IPS-NIHi7 (cell line): ENCODE results near the gene DSCAML1.
A peak's percentile ranks its signal among the peaks of the same experiment; 100 is the strongest.
"Not testable (repeated sequence)": the region's sequence is repeated elsewhere in the genome, so short reads cannot be mapped to it uniquely, and the experiment has no call there.

ENCODE experiments used
- DNase-seq: peaks from one replicate; pipeline ENCODE4 v3.0.0; 2012; ENCODE audit warnings: mixed read lengths; ENCODE audit errors: extremely low spot score

DSCAML1 gene

GRCh38 chr11:117473481-117474091, 323.4 kb downstream of the DSCAML1 start:
- DNase-seq: no peak

GRCh38 chr11:117471776-117472175, 325.2 kb downstream of the DSCAML1 start:
- DNase-seq: no peak

- DNase-seq: no peak
Measured at GRCh38 chr11:117470576-117470975, 326.4 kb downstream of the DSCAML1 start.

- peak; percentile 56 for DNase-seq
Measured at GRCh38 chr11:117468888-117469287, 328.1 kb downstream of the DSCAML1 start.

GRCh38 chr11:117467770-117468169, 329.2 kb downstream of the DSCAML1 start:
- no peak for DNase-seq

DNA sequence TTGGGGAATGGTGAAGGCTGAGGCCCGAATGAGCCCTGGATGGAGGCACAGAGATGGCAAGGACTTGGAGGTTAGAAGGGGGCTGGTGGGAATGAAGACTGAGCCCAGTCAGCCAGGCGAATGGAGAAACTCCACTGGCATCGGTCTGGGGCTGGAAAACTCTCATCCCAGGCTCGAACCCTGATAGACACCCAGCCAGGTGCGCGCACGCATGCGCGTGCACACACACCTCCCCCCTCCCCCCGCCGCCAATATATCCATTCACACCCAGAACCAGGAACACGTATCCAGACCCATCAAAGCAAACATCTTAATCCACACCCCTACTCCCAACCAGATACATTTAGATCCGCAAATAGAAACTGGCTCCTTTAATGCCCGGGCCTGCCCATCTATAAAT, 330.1 kb downstream of the DSCAML1 start:
- no peak for DNase-seq

GRCh38 chr11:117465236-117465997, 331.6 kb downstream of the DSCAML1 start:
- DNase-seq: no peak

- DNase-seq: no peak
Measured at GRCh38 chr11:117464778-117465177, 332.2 kb downstream of the DSCAML1 start.

GRCh38 chr11:117462864-117463247, 334.2 kb downstream of the DSCAML1 start:
- no peak for DNase-seq

DNA sequence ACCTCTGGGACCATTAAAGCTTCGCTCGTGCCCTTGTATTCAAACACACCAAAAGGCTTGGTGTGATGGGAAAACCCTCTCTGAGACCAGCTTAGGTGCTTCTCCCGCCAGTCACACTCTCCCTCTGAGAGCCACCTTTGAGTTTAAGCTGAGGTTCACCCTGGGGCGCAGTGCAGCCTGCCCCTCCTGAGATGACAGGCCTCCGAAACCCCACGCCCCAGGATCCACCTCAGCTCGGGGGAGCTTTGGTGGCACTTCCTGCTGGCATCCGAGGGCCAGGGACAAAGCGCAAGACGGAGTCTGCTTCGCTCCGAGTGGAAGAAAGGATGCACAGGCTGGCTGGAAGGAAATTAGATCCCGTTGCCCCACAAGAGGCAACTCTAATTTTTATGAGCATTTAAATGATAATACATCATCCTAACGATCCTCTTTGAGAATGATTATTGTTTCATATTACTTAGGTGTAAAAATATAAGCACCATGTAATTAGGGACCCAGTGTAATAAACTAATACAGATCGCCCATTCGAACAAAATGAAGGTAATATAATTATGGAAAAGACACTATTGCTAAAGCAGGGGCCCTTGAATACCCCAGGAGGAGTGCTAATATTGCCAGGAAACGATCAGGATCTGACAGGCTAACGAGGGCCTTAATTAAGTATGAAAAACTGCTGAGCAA, 334.7 kb downstream of the DSCAML1 start:
- DNase-seq: no peak

- DNase-seq: no peak
Measured at GRCh38 chr11:117461396-117462182, 335.4 kb downstream of the DSCAML1 start.

DNA sequence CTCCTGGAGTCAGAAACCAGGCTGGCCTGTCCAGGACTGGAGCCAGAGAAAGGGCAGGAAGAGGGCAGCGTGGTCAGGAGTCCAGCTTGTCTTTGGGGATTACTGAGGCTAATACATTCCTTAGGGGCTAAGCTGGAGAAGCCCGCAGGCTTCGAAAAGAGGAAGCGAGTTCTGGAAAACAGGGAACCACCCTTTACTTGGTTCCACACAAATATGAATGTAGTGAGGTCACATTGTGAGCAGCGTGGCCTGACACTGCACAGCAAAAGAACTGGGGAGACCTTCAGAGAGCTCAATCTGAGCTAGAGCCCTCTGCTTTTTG, 337.1 kb downstream of the DSCAML1 start:
- DNase-seq: no peak

GRCh38 chr11:117459123-117459978, 337.7 kb downstream of the DSCAML1 start:
- DNase-seq: no peak

GRCh38 chr11:117458275-117459122, 338.5 kb downstream of the DSCAML1 start:
- DNase-seq: no peak

DNA sequence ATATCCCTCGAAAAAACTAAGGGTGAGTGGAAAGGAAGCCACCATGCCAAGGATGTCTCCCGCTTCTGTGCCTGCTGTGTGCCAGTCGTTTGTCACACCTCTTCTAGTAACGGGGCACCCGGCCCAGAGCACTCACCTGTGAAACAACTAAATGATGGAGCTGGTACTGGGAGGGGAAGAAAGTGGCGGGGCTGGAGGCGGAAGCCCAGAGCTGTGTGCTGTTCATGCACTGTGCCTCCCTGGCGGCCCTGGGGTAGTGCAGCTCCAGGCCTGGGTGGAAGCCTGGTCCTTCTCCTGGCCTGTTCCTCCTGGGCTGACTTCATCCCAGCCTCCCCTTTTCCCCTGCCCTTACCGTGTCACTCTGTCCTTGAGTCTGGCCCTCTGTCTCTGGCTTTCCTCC, 339.2 kb downstream of the DSCAML1 start:
- no peak for DNase-seq

GRCh38 chr11:117457031-117457785, 339.8 kb downstream of the DSCAML1 start:
- DNase-seq: no peak

DNA sequence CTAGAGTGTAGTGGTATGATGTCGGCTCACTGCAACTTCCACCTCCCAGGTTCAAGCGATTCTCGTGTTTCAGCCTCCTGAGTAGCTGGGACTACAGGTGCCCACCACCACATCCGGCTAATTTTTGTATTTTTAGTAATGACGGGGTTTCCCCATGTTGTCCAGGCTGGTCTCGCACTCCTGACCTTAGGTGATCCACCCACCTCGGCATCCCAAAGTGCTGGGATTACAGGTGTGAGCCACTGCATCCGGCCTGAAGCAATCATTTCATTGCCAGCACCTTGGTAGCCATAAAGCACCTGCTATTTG, 340.3 kb downstream of the DSCAML1 start:
- DNase-seq: not testable (repeated sequence)

DNA sequence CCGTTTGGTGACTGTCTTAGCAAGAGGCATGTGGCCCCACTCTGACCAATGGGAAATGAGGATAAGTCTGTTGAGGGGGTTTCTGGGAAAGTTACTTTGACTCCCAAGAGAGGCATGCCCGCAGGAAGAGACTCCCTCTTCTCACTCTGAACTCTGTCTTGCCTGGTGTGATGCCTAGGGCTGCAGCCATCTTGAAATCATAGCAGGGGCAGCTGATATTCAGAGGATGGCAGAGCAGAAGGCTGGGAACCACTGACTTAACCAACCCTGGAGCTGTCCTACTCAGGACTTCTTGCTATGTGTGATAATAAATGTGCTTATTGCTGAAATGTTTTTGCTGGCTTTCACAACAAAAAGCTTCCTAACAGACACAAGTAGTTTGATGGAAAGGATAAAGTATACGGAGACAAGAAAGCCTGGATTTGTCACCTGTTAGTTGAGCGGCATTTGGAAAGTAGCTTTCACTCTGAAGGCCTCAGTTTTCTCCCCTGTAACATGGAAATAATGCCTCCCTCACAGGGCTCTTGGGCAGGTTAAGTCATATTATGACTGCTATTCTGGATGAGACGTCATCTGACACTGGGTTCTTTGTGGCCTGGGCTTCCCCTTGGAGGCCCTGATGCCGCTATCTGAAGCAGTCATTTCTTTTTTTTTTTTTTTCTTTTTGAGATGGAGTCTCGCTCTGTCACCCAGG, 340.8 kb downstream of the DSCAML1 start:
- DNase-seq: no peak

DNA sequence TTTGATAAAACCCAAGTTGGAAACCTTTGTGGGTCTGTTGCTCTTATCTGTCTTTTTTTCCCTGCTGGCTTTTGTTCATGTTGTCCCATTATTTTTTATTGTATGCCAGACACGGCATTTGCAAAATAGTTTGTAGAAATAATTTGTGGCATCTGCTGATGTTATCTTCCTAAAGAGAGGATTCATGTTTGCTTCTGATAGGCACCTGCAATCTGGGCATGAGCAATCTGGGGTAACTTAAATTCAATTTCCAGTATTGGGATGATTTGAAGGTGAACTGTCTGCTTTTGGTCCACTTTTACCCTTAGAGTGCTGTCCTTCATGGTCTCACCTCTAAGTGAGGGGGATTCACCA, 342.5 kb downstream of the DSCAML1 start:
- no peak for DNase-seq
